ENCODE data around the gene USP37.

DNA sequence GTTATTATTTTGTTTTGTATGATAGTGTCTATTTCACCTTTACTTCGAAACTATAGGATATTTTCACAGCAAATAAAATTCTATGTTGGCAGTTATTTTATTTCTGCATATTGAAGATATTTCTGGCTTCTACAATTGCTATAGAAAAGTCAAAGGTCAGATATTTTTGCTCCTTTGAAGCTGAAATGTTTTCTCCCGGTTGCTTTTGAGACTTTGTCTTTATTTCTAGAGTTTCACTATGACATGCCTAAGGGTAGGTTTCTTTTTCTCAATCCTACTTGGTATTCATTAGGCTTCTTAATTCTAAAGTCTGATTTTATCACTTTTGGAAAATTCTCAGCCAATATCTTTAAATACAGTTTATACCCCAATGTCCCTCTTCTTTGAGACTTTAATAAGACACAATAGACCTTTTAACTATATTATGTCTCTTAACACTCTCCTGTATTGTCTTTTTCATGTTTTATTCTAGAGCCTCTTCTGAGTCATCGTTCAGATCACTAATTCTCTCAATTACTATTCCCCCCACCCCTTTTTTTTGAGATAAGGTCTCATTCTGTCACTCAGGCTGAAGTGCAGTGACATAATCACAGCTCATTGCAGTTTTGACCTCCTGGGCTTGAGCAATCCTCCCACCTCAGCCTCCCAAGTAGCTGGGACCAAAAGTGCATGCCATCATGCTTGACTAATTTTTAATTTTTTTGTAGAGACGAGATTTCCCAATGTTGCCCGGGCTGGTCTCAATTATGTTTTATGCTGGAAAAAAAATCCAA, 50.5 kb downstream of the USP37 start:
- TF ChIP-seq CTCF (IDR thresholded peaks at IDR 0.05; ENCODE audit: insufficient read depth, low read length, poor library complexity, severe bottlenecking), result no peak
- TF ChIP-seq EZH2phosphoT487 (conservative IDR thresholded peaks at IDR 0.05; ENCODE audit: low read length), result no peak
